Hematopoietic multipotent progenitor cell treated with erythropoietin and hydrocortisone succinate and interleukin-3 and kit ligand, for 15 days (in vitro differentiated cells): ENCODE measurements around the gene PNPLA6.
A peak's percentile ranks its signal among the peaks of the same experiment; 100 is the strongest.

Source experiments
- DNase-seq: peaks from one replicate; pipeline ENCODE4 v3.0.0-alpha.2; 2015; ENCODE audit warnings: low spot score

The PNPLA6 gene

DNA sequence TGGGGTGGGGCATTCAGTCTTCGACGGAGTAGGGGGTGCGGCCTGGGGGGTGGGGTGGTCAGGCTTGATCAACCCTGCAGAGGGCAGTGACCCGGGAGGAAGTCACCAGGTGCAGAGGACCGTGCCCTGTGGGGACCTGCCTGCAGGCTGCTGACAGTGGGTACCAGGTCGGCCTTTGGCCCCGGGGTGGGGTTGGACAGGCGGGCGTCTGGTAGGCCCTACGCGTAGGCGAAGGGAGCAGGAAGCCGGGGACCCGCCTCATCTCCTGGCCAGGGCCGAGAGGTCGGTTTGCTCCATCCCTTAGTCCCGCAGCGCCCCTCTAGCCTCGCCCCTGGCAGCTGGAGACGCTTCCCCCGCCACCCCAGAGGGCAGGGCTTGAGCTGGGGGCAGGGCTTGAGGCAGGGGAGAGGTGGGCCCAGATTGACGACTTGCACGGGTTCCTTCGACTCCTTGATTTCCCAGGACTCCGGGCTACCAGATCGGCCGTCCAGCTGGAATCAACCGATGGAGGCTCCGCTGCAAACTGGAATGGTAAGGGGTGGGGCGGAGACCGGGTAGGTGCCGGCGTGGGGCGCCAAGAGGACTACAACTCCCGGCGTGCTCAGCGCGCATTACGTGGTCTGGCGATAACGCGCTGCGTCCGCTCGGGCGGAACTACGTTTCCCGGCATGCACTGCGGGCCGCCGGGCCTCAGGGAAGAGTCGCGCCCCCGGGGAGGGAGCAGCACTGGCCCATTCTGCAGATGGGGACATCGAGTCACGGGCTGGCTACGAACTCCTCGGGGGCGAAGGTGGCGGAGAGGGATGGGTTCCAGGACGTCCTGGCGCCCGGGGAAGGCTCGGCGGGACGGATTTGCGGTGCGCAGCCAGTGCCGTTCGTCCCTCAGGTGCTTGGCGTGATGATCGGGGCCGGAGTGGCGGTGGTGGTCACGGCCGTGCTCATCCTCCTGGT lies at the start of gene PNPLA6:
Gene PNPLA6, plus strand, starts transcription at position 671 of the 951 bp plus-strand sequence. Its CDS starts 72 bp downstream, at position 743.
- peak; percentile 95 for DNase-seq

DNA sequence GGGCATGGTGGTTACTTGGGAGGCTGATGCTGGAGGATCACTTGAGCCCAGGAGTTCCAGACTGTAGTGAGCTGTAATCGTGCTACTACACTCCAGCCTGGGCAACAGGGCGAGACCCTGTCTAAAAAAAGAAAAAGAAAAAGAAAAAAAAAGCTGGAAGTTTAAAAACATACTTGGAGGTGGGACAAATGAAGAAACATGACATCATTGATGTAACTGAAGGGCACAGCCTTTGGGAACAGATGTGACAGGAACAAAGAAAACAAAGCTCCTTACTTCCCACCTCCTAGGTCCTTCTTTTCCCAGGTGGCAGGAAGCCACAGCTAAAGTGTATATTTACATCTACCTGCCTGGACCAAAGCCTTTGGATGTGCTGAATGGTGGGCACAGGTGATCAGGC lies 48.6 kb upstream of the PNPLA6 start:
- DNase-seq, result no peak

DNA sequence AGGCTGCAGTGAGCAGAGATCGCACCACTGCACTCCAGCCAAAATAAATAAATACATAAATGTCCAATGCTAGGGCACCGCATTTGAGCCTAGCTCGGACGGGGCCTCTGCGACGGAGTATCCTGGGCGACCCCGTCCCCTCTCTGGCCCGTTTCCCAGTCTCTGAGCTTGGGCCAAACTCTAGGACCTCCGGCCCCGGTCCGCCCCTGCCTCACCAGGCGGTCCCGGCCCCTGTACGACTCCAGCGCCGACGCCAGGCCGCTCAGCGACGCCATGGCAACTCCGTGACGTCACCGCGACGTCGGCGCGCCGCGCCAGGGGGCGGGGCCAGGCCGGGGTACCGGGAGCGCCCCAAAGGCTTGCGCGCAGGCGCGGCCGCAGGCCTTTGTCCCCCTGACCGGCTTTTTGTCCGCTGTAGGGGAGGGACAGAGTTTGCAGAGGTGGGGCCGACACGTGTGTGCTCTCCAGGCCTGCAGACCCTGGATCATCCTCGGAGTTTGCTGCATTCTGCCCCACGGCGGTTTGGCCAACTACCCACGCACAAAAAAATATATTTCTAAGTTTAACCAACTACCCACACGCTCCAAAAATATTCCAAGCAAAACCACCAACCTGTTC lies 46.7 kb upstream of the PNPLA6 start, which contains the start of gene PEX11G:
Gene PEX11G, minus strand, starts transcription at position 300 of the 618 bp plus-strand sequence. Its CDS starts 25 bp downstream, at position 275.
- DNase-seq, result peak; percentile 90

DNA sequence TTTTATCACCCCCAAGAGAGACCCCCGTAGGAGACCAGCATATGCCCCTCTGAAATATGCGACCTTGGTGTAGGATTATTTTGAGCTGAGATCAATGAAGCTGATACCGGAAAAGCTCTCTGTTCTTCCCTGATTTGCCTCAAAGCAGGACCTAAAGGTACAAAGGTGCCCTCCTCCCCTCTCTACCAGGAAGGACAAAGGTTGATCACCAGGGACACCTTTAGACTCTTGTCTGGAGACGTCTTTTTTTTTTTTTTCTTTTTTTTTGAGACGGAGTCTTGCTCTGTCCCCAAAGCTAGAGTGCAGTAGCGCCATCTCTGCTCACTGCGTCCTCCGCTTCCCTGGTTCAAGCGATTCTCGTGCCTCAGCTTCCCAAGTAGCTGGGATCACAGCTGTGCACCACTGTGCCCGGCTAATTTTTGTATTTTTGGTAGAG lies 45.9 kb upstream of the PNPLA6 start:
- DNase-seq, result no peak

DNA sequence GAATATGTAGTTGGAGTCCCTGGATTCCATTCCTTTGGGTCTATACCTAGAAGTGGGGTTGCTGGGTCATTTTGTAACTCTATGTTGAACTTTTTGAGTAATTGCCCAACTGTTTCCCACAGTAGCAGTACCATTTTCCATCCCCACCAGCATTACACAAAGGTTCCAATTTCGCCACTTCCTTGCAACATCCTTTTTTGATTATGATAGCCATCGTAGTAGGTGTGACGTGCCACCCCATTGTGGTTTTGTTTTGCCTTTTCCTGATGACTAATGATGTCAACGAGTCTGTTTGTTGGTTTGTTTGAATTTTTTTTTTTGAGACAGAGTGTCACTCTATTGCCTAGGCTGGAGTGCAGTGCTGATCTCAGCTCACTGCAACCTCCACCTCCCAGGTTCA lies 43.4 kb upstream of the PNPLA6 start:
- DNase-seq, result no peak

DNA sequence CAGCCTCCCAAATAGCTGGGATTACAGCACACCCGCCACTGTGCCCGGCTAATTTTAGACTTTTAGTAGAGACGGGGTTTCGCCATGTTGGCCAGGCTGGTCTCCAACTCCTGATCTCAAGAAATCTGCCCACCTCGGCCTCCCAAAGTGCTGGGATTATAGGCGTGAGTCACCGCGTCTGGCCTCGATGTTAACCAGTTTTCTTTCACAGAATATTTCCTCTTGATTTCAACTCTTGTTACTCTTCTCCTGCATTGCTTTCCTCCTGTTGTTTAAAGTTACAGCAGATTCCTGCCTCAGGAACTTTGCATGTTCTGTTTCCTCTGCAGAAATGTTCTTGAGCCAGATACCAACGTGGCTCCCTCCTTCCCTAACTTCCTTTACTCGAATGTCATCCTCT lies 43.0 kb upstream of the PNPLA6 start:
- no peak for DNase-seq

DNA sequence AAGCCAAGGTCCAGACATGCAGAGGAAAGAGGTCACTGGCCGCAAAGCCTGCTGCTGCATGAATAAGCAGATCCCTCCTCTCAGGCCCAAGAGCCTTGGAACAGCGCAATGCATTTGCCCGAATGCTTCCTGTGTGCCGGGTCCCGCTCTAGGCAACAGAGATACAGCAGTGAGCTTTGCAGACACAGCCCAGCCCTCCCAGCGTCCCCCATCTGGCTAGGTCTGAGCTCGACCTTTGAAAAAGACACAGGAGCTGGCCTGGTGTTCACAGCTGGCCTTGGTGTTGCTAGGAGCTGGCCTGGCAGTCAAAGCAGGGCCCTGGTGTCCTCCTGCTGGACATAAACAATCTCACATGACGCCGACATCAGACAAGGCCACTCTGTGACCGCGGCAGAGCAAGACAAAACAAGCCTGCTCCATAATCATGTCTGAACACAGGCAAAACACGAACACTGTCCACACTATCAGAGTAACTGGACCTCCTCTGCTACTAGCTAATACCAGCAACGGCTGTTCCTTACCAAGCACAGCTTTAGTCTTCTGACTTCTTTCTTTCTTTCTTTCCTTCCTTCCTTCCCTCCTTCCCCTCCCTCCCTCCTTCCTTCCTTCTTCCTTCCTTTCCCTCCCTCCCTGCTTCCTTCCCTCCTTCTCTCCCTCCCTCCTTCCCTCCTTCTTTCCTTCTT lies 41.0 kb upstream of the PNPLA6 start:
- DNase-seq, result no peak

DNA sequence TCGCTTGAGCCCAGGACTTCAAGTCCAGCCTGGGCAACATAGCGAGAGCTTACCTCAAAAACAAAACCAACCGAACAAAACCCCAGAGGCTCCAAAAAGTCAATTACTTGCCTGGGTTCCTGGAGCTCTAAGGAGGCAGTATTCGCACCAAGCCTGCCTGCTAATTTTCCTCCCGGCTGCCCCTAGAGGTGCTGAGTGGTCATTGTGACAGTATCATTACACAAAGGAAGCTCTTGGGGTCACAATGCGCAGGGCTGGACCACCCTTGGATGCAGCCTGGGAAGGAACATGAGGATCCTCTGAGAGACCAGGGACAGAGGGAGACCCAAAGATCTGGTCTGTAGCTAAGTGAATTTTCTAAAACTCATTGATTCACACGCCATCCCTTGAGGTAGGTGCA lies 38.2 kb upstream of the PNPLA6 start:
- DNase-seq, result no peak

DNA sequence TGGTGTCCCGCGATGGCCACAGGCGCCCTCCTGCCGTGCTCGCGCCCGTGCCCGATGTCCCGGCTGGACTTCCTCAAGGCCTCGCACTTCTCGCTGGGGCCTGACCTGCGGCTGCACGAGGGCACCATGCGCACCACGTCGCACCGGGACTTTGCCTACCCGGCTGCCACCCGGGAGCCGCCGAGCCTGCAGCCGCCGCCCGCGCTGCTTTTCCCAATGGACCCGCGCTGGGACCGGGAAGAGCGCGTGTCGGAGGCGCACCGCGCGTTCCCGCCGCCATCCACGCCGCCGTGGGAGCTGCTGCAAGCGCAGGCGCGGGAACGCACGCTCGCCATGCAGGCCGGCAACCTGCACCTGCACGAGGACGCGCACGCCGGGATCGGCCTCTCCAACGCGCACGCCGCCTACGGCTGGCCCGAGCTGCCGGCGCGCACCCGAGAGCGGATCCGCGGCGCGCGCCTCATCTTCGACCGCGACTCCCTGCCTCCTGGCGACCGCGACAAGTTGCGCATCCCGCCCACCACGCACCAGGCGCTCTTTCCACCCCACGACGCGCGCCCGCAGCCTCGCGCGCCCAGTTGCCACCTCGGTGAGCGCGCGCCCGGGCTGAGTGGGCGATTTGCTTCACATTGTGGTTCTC lies 34.6 kb upstream of the PNPLA6 start:
- DNase-seq, result peak; percentile 30

DNA sequence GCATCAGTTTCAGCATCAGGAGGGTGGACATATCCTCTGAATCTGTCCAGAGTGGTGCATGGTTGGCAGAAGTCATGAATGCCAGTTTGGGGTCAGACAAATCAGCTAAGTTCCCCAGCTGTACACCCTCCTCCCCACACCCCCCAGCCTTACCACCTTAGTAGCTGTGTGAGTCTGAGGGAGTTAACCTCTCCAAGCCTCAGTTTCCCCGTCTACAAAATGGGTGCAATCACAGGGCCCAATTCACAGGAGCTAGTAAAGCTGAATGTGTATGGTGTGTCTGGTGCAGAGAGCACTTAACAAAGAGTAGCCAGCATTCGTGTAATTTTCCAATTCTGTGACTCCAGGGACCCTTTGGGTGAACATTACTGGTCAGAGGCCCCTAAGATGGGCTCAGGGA lies 33.0 kb upstream of the PNPLA6 start:
- DNase-seq, result no peak

DNA sequence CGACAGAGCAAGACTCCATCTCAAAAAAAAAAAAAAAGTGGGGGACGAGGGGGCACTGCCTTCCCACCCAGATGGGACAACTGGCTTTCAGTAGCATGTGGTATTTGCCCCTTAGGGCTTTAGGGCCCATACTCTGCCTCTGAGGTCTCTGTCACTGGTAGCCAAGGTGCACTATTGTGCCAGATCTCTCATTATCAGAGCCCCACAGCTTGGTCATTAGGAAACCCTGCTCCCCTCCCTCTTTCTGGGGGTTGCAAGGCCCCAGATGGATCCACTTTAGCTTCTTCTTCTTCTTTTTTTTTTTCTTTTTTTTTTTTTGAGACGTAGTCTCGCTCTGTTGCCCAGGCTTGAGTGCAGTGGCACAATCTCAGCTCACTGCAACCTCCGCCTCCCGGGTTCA lies 30.8 kb upstream of the PNPLA6 start:
- peak; percentile 64 for DNase-seq

DNA sequence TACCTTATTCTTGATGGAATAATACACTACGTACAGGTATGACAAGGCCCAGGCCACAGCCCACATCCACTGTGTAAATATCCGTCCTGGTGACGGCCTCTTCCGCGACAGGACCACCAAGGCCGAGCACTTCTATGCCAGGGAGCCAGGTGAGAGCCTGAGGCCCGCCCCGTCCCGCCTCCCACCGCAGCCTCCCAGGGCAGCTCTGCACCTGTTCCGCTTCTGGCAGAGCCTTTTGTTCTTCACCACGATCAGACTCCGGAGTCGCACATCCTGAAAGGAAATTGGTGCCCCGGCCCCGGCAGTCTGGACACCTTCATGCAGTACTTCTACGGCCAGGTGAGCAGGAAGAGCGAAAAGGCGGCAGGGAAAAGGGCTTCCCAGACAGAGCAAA lies 30.2 kb upstream of the PNPLA6 start:
- no peak for DNase-seq

DNA sequence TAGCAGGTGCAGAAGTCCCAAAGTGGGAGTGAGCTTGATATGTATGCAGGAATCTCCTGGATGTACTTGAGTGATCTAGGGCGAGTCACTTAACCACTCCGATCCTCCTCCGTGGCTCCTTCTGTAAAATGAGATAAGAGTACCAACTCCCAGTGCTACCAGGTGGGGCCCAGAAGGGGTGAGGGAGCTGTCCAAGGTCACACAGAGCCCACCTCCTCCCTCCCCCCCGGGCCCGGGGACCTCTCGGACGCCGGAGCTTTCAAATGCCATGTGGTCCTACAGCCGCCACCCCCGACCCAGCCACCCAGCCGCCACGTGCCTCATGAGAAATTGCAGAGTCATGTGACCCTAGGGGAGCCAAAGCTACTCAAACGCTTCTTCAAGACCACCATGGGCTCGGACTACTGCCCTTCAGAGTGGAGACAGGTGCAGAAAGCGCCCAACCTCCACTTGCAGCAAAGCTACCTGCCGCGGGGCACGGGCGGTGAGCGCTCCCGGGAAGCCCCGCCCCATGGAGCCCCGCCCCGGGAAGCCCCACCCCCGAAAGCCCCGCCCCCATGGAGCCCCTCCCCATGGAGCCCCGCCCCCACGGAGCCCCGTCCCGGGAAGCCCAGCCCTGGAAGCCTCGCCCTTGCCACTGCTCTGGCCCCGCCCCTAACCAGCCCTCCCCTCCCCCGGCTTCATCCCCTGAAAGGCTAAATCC lies 29.7 kb upstream of the PNPLA6 start:
- peak; percentile 78 for DNase-seq

DNA sequence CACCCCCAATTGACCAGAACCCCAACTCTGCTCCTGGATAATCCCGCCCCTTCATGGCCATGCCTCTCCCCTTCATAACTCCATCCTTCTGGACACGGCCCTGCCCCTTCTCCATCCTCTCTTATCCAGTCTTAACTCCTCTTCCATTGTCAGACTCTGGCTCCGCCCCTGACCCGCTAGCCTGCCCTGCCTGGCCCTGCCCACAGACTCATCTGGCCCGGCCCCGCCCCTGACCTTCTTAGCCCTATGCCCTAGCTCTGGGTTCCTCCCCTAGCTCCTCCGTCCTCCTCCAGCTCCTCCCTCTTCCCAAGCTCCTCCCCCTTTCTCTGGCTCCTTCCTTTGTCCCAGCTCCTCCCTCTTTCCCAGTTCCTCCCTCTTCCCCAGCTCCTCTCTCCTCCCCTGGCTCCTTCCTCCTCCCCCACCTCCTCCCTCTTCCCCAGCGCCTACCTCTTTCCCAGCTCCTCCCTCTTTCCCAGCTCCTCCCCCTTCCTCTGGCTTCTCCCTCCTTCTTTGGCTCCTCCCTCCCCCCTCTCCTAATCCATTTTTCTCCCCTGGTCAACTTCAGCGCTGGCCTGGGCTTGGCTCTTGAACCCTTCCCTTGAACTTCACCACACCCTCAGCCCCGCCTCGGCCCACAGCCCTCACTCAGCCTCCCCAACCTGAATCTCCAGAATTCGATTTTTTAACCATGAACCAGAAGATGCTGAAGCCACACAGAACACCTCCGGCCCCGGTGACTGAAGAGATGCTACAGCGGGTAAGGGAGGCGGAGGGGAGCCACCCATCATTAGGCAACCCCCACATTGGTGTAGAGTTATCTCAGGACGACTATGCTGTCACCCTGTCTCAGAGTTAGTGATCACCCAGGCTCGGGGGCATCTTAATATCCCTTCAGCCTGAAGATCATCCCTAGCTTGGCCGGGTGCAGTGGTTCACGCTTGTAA lies 28.9 kb upstream of the PNPLA6 start:
- peak; percentile 87 for DNase-seq

DNA sequence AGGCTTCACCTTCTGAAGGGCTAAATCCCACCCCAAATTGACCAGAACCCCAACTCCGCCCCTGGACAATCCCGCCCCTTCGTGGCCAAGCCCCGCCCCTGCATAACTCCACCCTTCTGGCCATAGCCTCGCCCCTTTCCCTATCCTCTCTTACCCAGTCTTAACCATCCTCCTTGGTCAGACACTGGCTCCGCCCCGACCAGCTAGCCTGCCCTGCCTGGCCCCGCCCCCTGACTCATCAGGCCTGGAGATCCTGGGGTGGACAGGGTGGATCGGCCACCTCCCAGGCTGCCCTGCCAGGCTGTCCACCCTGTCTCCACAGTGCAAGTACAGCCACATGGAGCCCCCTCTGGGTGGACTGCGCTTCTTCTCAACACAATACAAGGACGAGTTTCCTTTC lies 27.6 kb upstream of the PNPLA6 start:
- DNase-seq, result peak; percentile 80

DNA sequence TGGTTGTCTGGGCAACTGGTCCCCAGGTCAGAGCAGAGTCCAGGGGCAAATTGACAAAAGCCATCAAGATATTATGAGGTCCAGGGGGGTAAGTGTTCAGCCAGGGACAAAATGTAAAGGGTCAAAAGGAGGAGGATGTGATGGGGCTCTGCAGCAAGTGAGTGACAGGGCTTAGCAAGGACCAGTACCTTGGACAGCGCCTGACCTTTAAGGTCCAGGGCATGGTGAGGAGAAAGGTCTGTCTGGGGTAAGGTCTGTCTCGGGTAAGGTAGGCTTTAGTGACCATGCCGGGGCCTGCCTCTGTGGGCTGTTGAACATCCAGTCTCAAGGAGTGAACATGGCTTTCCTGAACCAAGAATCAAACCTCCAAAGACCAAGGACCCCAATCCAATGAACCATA lies 25.9 kb upstream of the PNPLA6 start:
- DNase-seq, result no peak

DNA sequence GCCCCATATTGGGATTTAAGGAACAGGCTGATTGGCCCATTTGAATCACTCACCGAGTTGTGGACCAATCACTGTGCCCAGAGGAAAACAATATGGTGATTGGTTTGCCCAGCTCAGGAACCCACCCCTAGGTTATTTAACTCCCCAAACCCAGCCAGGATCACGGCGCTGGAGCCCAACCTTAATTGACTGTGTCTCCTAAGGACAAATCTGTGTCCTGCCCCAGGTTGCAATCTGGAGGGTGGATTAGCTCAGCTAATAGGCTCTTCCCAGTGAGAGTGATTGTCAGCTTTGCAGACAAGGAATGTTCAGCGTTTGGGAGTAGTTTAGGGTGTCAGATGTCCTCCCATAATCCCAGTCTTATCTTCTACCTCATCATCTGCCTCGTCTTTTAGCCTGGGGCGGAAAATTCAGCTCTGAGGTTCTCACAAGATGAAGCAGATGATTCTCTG lies 23.1 kb upstream of the PNPLA6 start:
- no peak for DNase-seq

DNA sequence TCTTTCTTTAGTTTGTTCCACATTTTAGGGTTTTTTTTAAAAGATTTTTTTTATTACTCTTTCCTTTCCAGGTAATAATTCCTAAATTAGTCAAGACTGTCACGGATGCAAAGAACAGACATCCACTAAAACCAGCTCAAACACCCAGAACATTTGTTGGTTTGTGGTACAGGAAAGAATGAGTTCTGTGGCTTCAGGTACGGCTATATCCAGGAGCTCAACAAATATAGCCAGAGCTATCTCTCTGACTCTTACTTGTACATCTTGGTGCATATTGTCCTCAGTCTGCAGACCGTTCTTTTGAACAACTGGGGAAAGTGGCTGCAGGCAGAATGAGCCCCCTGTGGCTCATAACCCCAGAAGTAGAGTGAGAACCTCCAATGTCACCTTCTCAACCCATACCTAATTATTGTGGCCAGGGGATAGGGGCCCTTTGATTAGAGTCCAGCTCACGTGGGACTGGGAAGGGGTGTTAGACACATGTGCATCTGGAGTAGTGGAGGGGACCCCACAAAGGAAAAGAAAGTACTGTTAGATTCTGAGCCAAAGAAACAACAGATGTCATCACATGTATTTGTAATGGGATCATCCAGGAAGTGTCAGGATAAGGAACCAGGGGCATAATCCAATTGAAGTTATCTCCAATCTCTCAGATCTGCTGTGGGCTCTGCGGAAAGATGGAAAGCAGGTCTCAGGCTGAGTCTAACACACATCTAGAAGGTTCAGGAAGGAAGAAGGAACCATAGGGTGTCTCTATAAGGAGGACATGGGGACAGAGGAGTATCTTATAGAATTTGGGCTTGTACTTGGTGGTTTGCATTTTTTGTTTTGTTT lies 21.5 kb upstream of the PNPLA6 start:
- no peak for DNase-seq

DNA sequence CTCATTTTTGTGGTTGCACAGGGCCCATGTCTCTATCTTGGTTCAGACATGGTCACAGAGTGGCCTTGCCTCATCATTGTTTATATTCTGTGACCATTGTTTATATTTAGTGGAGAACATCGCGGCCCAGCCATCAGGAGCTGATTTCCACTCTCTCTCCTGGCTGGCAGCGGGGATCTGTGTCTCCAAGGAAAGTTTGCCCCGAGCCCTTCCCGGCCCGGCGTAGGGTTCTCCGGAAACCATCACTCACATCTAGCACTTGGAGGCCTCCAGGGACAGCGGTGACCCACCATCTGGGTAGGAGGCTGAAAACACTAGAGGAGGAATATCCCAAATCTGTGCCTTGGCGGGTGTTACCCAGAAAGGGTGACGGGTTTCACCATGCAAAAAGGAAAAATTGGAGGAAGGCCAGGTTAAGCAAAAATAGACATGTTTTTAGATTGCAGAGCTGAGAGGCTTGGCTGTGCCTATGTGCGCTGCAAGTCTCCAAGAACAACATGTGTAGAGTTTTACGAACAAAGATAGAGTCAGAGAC lies 20.3 kb upstream of the PNPLA6 start:
- no peak for DNase-seq
